ENCODE measurements around the gene YIPF3.
"Not testable (repeated sequence)": the region's sequence is repeated elsewhere in the genome, so short reads cannot be mapped to it uniquely, and the experiment has no call there.

Gene YIPF3

DNA sequence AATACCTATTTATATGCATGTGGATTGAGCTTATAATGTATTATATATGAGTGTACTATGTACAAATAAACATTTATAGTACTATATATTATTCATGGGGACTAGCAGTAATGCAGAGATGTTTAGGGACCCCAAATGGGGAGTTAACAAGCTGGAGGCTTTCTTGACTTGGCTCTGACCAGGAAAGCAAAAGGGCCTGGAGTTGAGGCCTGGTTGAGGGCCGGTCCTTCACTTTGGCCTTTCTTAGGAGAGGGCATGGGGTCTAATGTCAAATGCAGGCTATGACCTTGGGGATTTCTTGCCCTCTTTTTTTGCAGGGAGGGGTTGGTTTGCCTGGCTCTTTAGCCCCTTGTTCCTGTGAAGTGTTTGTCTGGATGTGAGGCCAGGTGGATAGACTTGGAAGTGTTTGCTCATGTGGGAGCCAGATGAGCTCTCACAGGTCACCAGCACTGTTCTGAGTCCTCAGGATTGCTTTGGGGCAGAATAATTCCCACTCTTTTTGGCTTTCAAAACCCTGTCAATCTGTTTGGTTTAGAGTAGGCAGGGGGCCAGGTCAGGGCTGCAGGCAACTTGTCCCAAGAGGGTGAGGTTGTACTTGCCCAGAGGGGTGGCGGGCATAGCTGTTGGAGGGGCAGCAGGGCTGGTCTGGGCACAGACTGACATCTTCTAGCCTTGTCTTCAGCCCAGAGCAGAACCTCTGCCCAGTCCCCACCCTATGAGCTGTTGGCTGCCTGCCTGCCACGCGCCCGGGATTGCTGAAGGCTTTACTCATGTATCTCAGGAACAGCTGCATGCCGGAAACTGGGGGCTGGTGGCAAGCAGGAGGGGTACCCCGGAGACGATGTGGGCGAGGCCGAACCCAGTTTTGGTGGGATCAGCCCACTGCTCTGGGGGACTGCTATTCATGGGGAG lies 24.7 kb downstream of the YIPF3 start:
- DNase-seq (ENCODE audit: low read depth): peak; percentile 58

GRCh38 chr6:43490523-43490939 lies 26.2 kb downstream of the YIPF3 start:
- DNase-seq (ENCODE audit: low read depth): no peak

- no peak for DNase-seq (ENCODE audit: low read depth)
These were observed 27.3 kb downstream of the YIPF3 start for GRCh38 chr6:43489277-43490072.

DNA sequence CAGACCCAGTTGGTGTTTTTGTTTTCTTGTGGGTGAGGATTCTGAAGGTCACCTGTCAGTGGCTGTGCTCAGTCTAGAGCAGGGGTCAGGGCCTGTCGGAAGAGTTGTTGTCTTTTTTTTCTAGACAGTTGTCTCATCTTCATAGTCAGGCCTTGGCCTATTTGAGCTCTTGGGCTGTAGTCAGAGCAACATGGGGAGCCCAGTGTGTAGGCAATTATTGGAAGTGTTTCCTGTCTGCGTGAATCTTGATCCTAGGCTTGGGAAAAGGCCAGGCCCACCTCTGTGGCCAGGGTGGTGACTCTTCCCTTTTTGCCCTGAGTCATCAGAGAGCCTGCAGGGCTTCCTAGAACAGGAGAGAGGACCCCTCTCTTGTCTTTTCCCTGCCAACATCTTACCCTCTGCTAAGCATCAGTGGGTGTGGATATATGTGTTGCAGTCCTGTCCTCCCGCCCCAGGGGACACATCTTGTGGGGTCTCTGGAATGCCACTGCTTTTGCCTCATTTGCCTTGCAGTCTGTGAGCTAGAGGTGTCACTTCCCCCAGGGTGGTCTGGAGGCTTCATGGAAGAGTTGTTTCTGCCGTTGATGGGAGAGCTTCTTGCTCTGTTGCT lies 28.0 kb downstream of the YIPF3 start:
- DNase-seq (ENCODE audit: low read depth): no peak

DNA sequence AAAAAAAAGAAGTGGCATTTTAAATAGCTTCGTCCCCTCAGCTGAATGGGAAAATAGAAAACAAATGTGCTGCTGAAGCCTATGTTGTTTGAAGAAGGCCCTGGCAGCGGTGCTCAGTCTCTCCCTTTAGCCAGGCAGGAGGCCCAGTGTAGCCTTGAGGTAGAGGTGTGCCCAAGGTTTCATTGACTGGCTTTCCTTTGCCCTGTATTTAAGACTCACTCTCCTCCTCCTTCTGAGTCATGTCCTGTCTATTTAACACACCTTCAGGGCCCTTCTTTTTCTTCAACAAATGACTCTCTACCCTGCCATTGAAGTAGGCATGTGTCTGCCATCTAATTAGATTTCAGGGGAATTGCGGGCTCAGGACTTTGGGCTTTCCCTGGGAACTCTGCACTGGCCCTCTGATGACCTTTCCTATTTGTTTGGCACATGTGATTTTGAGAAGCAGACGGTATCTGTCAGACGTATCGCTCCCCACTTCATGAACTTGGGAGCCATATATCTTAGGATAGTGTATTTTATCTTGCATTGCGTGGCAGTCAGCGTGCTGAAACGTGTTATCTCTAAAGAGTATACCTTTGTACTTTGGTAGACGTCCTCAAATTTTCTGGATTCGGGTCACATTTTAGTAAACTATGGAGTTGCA lies 35.0 kb downstream of the YIPF3 start:
- no peak for DNase-seq (ENCODE audit: low read depth)

GRCh38 chr6:43481075-43481474 lies 35.7 kb downstream of the YIPF3 start:
- no peak for DNase-seq (ENCODE audit: low read depth)

GRCh38 chr6:43478008-43478372 lies 38.7 kb downstream of the YIPF3 start:
- DNase-seq (ENCODE audit: low read depth): no peak

DNA sequence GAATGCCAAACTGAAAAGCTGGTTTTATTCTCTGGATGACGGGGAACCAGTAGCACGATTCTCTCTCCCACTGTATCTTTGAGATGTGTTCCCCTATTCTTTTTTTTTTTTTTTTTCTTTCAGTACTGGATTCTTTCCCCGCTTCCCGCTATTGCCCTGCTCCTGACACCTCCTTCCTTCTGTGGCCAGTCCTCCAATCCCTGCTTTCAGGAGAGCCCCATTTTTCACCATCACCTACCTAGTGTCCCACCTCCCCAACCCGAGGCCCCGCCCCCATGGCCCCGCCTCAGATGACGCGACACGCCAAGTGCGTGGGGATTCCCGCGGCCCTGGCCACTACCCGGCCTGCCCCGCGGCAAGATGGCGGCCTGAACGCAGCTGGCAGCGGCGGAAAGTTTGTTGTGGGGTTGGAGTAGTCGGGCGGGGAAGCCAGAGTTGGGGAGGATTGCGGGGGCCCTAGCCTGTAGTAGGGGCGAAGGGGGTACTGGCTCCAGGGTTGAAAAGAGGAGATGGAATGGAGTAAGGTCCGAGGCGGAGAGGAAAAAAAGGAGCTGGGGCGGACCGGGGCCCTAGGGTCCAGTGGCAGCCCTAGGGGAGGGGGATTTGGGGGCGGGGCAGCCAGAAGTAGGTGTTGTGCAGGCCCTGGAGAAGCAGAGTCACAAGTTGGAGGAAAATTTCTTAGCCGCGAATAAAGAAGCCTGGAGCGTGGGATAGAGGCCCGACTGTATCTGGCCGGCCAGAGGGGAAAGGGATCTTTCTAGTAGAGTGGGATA lies 39.3 kb downstream of the YIPF3 start, which contains the start of gene TJAP1:
TJAP1 (plus strand) TSS at position 336 of the 773 bp plus-strand sequence. CDS start 21,432 bp downstream, outside the sequence.
- no peak for DNase-seq (ENCODE audit: low read depth)

- DNase-seq (ENCODE audit: low read depth): no peak
These were observed 40.0 kb downstream of the YIPF3 start for GRCh38 chr6:43476746-43477145.

DNA sequence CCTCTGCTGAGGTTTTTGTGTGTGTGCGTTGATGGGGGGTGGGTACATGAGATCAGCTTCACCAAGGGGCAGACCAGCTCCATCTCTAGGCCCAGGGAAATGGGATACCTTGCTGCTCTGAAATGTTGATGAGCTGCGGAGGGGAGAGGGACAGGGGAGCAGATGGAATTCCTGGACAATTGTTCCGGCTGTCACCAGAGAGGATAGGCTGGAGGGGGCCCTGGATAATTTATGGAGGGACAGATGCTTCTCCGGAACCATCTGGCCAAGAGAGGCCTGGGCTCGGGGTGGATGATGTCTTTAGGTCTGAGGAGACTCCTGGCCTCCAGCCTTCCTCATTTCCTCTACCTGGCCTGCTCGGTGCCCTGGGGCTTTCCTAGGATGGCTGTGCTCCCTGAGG lies 41.2 kb downstream of the YIPF3 start:
- no peak for DNase-seq (ENCODE audit: low read depth)

GRCh38 chr6:43472515-43472914 lies 44.2 kb downstream of the YIPF3 start:
- no peak for DNase-seq (ENCODE audit: low read depth)

- no peak for DNase-seq (ENCODE audit: low read depth)
These were observed 45.3 kb downstream of the YIPF3 start for GRCh38 chr6:43471399-43471798.

GRCh38 chr6:43469947-43470346 lies 46.8 kb downstream of the YIPF3 start:
- no peak for DNase-seq (ENCODE audit: low read depth)

GRCh38 chr6:43468748-43469681 lies 47.7 kb downstream of the YIPF3 start:
- DNase-seq (ENCODE audit: low read depth): no peak

GRCh38 chr6:43468240-43468639 lies 48.5 kb downstream of the YIPF3 start:
- DNase-seq (ENCODE audit: low read depth): no peak

DNA sequence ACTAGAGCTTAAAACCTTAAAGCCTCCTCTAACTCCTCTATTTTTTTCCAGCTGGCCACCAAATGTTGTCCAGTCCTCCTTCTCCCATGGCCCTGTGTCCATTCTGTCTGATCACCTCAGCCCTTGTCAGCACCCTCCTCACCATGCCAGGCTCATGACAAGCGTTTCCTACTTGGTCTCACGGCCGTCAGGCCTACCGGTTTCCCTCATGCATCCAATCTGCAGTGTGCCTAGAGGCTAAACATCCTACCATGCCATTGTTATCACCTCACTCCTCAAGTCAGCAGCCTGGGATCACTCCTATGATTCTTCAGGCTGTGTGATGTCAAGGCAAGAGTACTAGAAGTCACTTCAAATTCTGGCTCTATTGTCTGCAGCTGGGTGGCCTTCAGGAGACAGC lies 49.0 kb downstream of the YIPF3 start:
- DNase-seq (ENCODE audit: low read depth): no peak

GRCh38 chr6:43467265-43467664 lies 49.5 kb downstream of the YIPF3 start:
- not testable (repeated sequence) for DNase-seq (ENCODE audit: low read depth)

DNA sequence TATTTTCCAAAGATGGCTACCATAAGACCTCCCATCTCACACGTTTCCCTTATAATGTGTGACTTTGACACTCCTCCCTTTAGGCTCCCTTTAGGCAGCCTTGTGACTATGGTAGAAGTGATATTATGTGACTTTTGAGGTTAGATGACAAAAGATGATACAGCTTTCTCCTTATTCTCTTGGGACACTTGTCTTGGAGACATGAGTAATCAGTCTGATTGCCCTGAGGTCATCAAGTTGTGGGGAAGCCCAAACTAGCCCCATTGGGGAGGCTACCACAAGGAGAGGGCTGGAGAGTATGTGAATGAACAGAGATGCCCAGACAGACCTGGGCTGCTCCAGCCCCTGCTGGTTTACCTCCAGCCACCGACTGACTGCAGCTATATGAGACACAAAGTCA lies 50.8 kb downstream of the YIPF3 start:
- no peak for DNase-seq (ENCODE audit: low read depth)

- DNase-seq (ENCODE audit: low read depth): no peak
These were observed 52.4 kb downstream of the YIPF3 start for GRCh38 chr6:43464337-43464736.

DNA sequence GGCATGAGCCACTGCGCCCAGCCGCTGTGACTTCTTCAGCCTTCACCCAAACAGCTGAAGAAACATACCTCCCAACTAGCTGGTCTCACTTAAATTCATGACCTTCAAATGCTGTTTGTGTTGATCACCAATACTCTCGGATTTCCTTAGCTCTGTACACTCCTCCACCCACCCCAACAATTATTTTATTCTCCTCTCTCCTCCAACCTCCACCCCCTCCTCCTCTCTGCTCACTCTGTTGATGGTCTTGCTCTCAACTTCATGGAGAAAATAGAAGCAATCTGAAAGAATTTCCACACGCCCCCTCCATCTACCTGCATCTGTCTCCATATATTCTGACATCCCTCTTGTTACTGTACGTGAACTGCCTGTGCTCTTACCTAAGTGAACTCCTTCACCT lies 54.8 kb downstream of the YIPF3 start:
- no peak for DNase-seq (ENCODE audit: low read depth)
